ENCODE measurements around the gene TERT.
"Not testable (repeated sequence)": the region's sequence is repeated elsewhere in the genome, so short reads cannot be mapped to it uniquely, and the experiment has no call there.

Gene TERT

GRCh38 chr5:1294206-1294834 is 548 bp downstream of the TERT start:
- Mint-ChIP-seq H3K36me3 (peaks cover 6% of the 10 kb centered on the region), H3K4me3 (no peak overlapping the region), H3K4me1 (no peaks in the 10 kb centered on the region), H3K9me3 (no peaks in the 10 kb centered on the region), H3K27ac (no peak overlapping the region)
- peak; percentile 37 for ATAC-seq
- DNase-seq (ENCODE audit: low spot score in 2 of 2): no peak

DNA sequence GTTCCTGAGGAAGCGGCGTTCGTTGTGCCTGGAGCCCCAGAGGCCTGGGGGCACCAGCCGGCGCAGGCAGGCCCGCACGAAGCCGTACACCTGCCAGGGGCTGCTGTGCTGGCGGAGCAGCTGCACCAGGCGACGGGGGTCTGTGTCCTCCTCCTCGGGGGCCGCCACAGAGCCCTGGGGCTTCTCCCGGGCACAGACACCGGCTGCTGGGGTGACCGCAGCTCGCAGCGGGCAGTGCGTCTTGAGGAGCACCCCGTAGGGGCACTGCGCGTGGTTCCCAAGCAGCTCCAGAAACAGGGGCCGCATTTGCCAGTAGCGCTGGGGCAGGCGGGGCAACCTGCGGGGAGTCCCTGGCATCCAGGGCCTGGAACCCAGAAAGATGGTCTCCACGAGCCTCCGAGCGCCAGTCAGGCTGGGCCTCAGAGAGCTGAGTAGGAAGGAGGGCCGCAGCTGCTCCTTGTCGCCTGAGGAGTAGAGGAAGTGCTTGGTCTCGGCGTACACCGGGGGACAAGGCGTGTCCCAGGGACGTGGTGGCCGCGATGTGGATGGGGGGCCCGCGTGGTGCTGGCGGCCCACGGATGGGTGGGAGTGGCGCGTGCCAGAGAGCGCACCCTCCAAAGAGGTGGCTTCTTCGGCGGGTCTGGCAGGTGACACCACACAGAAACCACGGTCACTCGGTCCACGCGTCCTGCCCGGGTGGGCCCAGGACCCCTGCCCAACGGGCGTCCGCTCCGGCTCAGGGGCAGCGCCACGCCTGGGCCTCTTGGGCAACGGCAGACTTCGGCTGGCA is 1.3 kb downstream of the TERT start:
- peak overlapping the region; percentile 37 for H3K4me3 Mint-ChIP-seq
- no peak for ATAC-seq

GRCh38 chr5:1292846-1293415 is 1.9 kb downstream of the TERT start:
- no peak for ATAC-seq
- no peak overlapping the region for H3K4me3 Mint-ChIP-seq
- no peak for DNase-seq (ENCODE audit: low spot score in 2 of 2)
- H3K27ac Mint-ChIP-seq: no peak overlapping the region
- peaks cover 5% of the 10 kb centered on the region for H3K9me3 Mint-ChIP-seq
- H3K4me1 Mint-ChIP-seq: peaks cover 5% of the 10 kb centered on the region
- no peaks in the 10 kb centered on the region for H3K36me3 Mint-ChIP-seq

More for the DNA sequence above, 1.3 kb downstream of the TERT start:
- no peak for DNase-seq (ENCODE audit: low spot score in 2 of 2)
- Mint-ChIP-seq H3K27ac (no peak overlapping the region), H3K36me3 (no peaks in the 10 kb centered on the region), H3K4me1 (peaks cover 2% of the 10 kb centered on the region), H3K9me3 (no peaks in the 10 kb centered on the region)

- no peak overlapping the region for H3K4me3 Mint-ChIP-seq
- peaks cover 5% of the 10 kb centered on the region for H3K9me3 Mint-ChIP-seq
- no peak for DNase-seq (ENCODE audit: low spot score in 2 of 2)
- H3K36me3 Mint-ChIP-seq: no peaks in the 10 kb centered on the region
- H3K27ac Mint-ChIP-seq: no peak overlapping the region
- H3K4me1 Mint-ChIP-seq: peaks cover 5% of the 10 kb centered on the region
- ATAC-seq: no peak
These were observed 2.7 kb downstream of the TERT start for GRCh38 chr5:1292139-1292538.

GRCh38 chr5:1291611-1292080 is 3.2 kb downstream of the TERT start:
- H3K36me3 Mint-ChIP-seq: no peaks in the 10 kb centered on the region
- no peak for ATAC-seq
- H3K9me3 Mint-ChIP-seq: peaks cover 5% of the 10 kb centered on the region
- no peak overlapping the region for H3K4me3 Mint-ChIP-seq
- peaks cover 5% of the 10 kb centered on the region for H3K4me1 Mint-ChIP-seq
- no peak overlapping the region for H3K27ac Mint-ChIP-seq
- no peak for DNase-seq (ENCODE audit: low spot score in 2 of 2)

DNA sequence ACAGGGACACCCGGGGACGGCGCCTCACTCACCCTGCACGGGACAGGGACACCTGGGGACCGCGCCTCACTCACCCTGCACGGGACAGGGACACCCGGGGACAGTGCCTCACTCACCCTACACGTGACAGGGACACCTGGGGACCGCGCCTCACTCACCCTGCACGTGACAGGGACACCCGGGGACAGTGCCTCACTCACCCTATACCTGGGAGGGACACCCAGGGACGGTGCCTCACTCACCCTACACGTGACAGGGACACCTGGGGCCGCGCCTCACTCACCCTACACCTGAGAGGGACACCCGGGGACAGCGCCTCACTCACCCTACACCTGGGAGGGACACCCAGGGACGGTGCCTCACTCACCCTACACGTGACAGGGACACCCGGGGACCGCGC is 3.9 kb downstream of the TERT start:
- not testable (repeated sequence) for H3K27ac Mint-ChIP-seq; H3K9me3 Mint-ChIP-seq; DNase-seq (ENCODE audit: low spot score in 2 of 2); H3K4me1 Mint-ChIP-seq; ATAC-seq; H3K4me3 Mint-ChIP-seq; H3K36me3 Mint-ChIP-seq

DNA sequence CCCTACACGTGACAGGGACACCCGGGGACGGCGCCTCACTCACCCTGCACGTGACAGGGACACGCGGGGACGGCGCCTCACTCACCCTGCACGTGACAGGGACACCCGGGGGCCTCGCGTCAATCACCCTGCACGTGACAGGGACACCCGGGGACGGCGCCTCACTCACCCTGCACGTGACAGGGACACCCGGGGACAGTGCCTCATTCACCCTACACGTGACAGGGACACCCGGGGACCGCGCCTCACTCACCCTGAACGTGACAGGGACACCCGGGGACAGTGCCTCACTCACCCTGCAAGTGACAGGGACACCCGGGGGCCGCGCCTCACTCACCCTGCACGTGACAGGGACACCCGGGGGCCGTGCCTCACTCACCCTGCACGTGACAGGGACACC is 5.3 kb downstream of the TERT start:
- H3K4me3 Mint-ChIP-seq; DNase-seq (ENCODE audit: low spot score in 2 of 2); H3K27ac Mint-ChIP-seq; H3K4me1 Mint-ChIP-seq; H3K36me3 Mint-ChIP-seq; ATAC-seq; H3K9me3 Mint-ChIP-seq: not testable (repeated sequence)

DNA sequence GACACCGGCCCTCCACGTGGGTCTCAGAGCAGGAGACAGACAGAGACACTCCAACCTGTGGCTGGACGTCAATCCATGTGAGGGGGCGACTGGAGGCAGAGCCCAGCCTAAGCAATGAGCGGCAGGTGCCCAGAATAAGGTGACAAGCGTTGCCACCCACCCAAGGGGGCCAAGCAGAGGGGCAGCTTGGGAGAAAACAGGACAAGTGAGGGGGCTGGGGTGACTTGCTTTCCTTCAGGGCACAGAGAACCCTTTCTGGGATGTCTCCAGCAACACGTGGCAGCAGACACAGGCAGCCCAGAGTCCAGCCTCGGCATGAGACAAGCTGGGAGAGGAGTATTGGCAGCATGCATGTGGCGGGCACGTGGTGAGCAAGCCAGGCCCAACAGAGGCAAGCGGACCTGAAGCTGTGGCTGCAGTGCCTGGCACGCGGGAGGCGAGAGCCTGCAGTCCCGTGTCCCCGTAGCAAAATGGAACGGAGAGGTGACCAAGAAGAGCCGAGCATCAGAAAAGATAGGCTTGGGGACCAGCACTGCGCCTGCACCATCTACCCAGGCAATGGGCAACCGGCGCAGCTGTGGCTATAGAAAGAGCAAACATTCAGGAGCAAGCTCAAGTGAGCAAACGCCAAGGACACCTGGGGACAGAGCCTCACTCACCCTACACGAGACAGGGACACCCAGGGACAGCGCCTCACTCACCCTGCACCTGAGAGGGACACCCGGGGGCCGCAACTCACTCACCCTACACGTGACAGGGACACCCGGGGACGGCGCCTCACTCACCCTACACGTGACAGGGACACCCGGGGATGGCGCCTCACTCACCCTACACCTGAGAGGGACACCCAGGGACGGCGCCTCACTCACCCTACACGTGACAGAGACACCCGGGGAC is 6.2 kb downstream of the TERT start:
- H3K9me3 Mint-ChIP-seq: peaks cover 5% of the 10 kb centered on the region
- peaks cover 6% of the 10 kb centered on the region for H3K36me3 Mint-ChIP-seq
- peaks cover 5% of the 10 kb centered on the region for H3K4me1 Mint-ChIP-seq
- no peak overlapping the region for H3K27ac Mint-ChIP-seq
- ATAC-seq (no peak), DNase-seq (ENCODE audit: low spot score in 2 of 2) (no peak)
- no peak overlapping the region for H3K4me3 Mint-ChIP-seq

GRCh38 chr5:1285883-1286291 is 9.0 kb downstream of the TERT start:
- no peak for ATAC-seq
- DNase-seq (ENCODE audit: low spot score in 2 of 2): no peak
- Mint-ChIP-seq H3K4me1 (peaks cover 5% of the 10 kb centered on the region), H3K27ac (no peak overlapping the region), H3K4me3 (no peak overlapping the region), H3K36me3 (peaks cover 6% of the 10 kb centered on the region), H3K9me3 (peaks cover 5% of the 10 kb centered on the region)

DNA sequence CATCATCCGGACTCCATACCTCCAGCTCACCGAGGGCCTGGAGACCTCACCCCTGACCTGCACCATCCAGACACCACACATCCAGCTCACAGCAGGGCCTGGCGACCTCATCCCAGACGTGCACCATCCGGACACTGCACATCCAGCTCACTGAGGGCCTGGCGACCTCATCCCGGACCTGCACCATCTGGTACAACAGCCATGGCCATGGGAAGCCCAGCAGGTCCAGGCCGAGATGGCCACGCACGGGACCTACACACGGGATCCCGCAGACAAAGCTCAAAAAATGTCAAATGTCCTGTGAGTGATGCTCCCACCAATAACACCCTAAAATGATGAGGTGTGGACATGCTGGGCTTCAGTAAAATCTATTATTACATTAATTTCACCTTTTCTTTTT is 9.7 kb downstream of the TERT start:
- H3K4me1 Mint-ChIP-seq: peaks cover 5% of the 10 kb centered on the region
- no peak for DNase-seq (ENCODE audit: low spot score in 2 of 2)
- no peak overlapping the region for H3K4me3 Mint-ChIP-seq
- peaks cover 6% of the 10 kb centered on the region for H3K36me3 Mint-ChIP-seq
- ATAC-seq: no peak
- H3K27ac Mint-ChIP-seq: no peak overlapping the region
- H3K9me3 Mint-ChIP-seq: peaks cover 5% of the 10 kb centered on the region

DNA sequence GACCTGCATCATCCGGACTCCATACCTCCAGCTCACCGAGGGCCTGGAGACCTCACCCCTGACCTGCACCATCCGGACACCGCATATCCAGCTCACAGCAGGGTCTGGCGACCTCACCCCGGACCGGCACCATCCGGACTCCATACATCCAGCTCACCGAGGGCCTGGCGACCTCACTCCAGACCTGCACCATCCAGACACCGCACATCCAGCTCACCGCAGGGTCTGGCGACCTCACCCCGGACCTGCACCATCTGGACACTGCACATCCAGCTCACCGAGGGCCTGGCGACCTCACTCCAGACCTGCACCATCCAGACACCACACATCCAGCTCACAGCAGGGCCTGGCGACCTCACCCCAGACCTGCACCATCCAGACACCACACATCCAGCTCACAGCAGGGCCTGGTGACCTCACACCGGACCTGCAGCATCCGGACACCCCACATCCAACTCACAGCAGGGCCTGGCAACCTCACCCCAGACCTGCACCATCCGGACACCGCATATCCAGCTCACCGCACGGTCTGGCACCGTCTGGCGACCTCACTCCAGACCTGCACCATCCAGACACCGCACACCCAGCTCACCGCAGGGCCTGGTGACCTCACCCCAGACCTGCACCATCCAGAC is 10.4 kb downstream of the TERT start:
- H3K4me3 Mint-ChIP-seq; H3K27ac Mint-ChIP-seq; H3K36me3 Mint-ChIP-seq; H3K4me1 Mint-ChIP-seq; H3K9me3 Mint-ChIP-seq; ATAC-seq; DNase-seq (ENCODE audit: low spot score in 2 of 2): not testable (repeated sequence)

DNA sequence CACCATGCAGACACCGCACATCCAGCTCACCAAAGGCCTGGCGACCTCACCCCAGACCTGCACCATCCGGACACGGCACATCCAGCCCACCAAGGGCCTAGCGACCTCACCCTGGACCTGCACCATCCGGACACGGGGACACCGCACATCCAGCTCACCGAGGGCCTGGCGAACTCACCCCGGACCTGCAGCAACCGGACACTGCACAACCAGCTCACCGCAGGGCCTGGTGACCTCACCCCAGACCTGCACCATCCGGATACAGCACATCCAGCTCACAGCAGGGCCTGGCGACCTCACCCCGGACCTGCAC is 11.2 kb downstream of the TERT start:
- not testable (repeated sequence) for H3K36me3 Mint-ChIP-seq; H3K4me1 Mint-ChIP-seq; H3K27ac Mint-ChIP-seq; ATAC-seq; H3K4me3 Mint-ChIP-seq; H3K9me3 Mint-ChIP-seq; DNase-seq (ENCODE audit: low spot score in 2 of 2)

DNA sequence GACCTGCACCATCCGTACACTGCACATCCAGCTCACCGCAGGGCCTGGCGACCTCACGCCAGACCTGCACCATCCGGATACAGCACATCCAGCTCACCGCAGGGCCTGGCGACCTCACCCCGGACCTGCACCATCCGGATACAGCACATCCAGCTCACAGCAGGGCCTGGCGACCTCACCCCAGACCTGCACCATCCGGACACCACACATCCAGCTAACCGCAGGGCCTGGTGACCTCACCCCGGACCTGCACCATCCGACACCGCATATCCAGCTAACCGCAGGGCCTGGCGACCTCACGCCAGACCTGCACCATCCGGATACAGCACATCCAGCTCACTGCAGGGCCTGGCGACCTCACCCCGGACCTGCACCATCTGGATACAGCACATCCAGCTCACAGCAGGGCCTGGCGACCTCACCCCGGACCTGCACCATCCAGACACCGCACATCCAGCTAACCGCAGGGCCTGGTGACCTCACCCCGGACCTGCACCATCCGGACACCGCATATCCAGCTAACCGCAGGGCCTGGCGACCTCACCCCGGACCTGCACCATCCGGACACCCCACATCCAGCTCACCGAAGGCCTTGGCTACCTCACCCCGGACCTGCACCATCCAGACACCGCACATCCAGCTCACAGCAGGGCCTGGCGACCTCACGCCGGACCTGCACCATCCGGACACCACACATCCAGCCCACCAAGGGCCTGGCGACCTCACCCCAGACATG is 11.7 kb downstream of the TERT start:
- DNase-seq (ENCODE audit: low spot score in 2 of 2): not testable (repeated sequence)

More for the DNA sequence above, 11.7 kb downstream of the TERT start:
- H3K36me3 Mint-ChIP-seq, H3K27ac Mint-ChIP-seq, H3K4me3 Mint-ChIP-seq, ATAC-seq, H3K9me3 Mint-ChIP-seq, H3K4me1 Mint-ChIP-seq: not testable (repeated sequence)
